ENCODE data around the gene SMIM26. TPM values are rescaled to one million over a fixed set of nuclear protein-coding genes. Genes with fewer than 3 reads are reported as not detected.

Gene SMIM26
- total and polyA plus RNA-seq, 2 of the 13 experiments (the other 11 are each of a cell fraction or from before 2014, with no cell fraction given) = 214 to 249 TPM

DNA sequence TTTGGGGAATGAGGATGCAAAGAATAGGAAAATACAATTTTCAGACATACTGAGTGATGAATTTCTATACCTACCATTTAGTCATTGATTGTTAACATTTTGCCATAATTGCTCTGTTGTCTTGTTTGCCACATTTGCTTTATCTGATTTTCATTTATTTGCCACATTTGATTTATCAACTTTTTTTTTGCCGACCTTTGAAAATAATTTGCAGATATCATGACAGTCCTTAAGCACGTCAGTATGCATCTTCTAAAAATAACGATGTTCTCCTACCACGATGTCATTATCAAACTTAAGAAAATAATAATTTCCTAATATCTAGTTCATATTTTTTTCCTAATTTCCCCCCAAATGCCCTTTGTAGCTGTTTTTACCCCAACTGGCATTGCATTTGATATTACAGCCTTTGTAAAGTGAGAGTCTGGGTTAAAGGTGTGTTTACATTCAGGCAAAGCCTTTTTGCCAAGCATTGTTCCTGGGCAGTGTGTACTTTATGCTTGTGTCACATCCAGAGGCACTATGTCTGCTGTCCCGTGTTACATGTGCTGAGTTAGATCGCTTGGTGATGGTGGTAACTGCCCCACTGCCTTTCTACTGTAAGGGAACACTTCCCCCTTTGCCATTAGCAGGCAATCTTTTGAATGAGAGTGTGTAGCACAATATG lies 33.1 kb upstream of the SMIM26 start (continued):
- TF ChIP-seq, protein P1, sequence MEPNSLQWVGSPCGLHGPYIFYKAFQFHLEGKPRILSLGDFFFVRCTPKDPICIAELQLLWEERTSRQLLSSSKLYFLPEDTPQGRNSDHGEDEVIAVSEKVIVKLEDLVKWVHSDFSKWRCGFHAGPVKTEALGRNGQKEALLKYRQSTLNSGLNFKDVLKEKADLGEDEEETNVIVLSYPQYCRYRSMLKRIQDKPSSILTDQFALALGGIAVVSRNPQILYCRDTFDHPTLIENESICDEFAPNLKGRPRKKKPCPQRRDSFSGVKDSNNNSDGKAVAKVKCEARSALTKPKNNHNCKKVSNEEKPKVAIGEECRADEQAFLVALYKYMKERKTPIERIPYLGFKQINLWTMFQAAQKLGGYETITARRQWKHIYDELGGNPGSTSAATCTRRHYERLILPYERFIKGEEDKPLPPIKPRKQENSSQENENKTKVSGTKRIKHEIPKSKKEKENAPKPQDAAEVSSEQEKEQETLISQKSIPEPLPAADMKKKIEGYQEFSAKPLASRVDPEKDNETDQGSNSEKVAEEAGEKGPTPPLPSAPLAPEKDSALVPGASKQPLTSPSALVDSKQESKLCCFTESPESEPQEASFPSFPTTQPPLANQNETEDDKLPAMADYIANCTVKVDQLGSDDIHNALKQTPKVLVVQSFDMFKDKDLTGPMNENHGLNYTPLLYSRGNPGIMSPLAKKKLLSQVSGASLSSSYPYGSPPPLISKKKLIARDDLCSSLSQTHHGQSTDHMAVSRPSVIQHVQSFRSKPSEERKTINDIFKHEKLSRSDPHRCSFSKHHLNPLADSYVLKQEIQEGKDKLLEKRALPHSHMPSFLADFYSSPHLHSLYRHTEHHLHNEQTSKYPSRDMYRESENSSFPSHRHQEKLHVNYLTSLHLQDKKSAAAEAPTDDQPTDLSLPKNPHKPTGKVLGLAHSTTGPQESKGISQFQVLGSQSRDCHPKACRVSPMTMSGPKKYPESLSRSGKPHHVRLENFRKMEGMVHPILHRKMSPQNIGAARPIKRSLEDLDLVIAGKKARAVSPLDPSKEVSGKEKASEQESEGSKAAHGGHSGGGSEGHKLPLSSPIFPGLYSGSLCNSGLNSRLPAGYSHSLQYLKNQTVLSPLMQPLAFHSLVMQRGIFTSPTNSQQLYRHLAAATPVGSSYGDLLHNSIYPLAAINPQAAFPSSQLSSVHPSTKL (CRISPR knock-in tag; IDR thresholded peaks at IDR 0.05) = peak; percentile 35; the same call in 1 of the 2 replicates
- TF ChIP-seq POLR2A (IDR thresholded peaks at IDR 0.05; ENCODE audit: insufficient read depth in 1 of 2, low read depth in 2 of 2, low read length in 2 of 2) = no peak

DNA sequence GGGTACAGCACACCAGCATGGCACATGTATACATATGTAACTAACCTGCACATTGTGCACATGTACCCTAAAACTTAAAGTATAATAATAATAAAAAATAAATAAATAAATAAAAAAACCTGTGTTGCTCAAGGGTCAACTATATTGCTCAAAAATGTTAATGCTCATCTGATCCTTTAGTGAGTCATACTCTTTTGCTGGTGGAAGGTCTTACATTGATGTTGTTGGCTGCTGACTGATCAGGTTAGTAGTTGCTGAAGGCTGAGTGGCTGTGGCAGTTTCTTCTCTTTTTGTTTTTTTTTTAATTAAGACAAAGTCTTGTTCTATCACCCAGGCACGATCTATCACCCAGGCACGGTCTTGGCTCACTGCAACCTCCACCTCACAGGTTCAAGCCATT lies 29.6 kb upstream of the SMIM26 start:
- ATAC-seq (no peak), DNase-seq (ENCODE audit: low spot score) (no peak), FAIRE-seq (no peak)
- 100% methylated on average over 2 of the region's 2 CpGs for WGBS (ENCODE audit: low lambda C conversion rate)
- H3K4me2 ChIP-seq (ENCODE audit: low read depth, low read length) = no peak overlapping the region
- H3K9me3 ChIP-seq (ENCODE audit: low read length) = no peaks in the 10 kb centered on the region
- no TSS peak for BruUV-seq (replicated peaks)
- H2AFZ ChIP-seq (ENCODE audit: low read length) = no peak overlapping the region
- in situ Hi-C loops (cut with HindIII; ENCODE audit: extremely low pct_ligation_motif_present, low pct_unique_long_range_greater_than_20kb) = no loop called here
- POLR2A ChIA-PET = interaction anchor here (1.0 kb wide), 1 partner anchor 48 kb away, joined by 4 read pairs; no protein-coding TSS in a partner anchor
- H3K79me2 ChIP-seq (ENCODE audit: insufficient read depth, low read length) = no peaks in the 10 kb centered on the region
- intact Hi-C loops (cut with micrococcal nuclease; ENCODE audit: unreplicated experiment) = no loop called here
- CTCF ChIA-PET (ENCODE audit: low intra/inter-chr PET ratio, low total read pairs) = no interaction called here
- TF ChIP-seq YEATS2 (CRISPR knock-in tag; IDR thresholded peaks at IDR 0.05; ENCODE audit: borderline replicate concordance) = no peak
- no peak for TF ChIP-seq PHF8 (CRISPR knock-in tag; IDR thresholded peaks at IDR 0.05)
- no peak for TF ChIP-seq ZNF224 (CRISPR knock-in tag; IDR thresholded peaks at IDR 0.05)
- TF ChIP-seq JDP2 (CRISPR knock-in tag; IDR thresholded peaks at IDR 0.05; ENCODE audit: borderline replicate concordance) = no peak
- TF ChIP-seq, protein P2, sequence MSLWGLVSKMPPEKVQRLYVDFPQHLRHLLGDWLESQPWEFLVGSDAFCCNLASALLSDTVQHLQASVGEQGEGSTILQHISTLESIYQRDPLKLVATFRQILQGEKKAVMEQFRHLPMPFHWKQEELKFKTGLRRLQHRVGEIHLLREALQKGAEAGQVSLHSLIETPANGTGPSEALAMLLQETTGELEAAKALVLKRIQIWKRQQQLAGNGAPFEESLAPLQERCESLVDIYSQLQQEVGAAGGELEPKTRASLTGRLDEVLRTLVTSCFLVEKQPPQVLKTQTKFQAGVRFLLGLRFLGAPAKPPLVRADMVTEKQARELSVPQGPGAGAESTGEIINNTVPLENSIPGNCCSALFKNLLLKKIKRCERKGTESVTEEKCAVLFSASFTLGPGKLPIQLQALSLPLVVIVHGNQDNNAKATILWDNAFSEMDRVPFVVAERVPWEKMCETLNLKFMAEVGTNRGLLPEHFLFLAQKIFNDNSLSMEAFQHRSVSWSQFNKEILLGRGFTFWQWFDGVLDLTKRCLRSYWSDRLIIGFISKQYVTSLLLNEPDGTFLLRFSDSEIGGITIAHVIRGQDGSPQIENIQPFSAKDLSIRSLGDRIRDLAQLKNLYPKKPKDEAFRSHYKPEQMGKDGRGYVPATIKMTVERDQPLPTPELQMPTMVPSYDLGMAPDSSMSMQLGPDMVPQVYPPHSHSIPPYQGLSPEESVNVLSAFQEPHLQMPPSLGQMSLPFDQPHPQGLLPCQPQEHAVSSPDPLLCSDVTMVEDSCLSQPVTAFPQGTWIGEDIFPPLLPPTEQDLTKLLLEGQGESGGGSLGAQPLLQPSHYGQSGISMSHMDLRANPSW (CRISPR knock-in tag; IDR thresholded peaks at IDR 0.05; ENCODE audit: borderline replicate concordance) = no peak
- TF ChIP-seq GTF3A (CRISPR knock-in tag; conservative IDR thresholded peaks at IDR 0.05) = no peak
- no peak for TF ChIP-seq ZNF296 (CRISPR knock-in tag; conservative IDR thresholded peaks at IDR 0.05)
- no peak for TF ChIP-seq CEBPB (IDR thresholded peaks at IDR 0.05; ENCODE audit: borderline replicate concordance, low read depth, low read length)
- TF ChIP-seq ZNF253 (CRISPR knock-in tag; IDR thresholded peaks at IDR 0.05; ENCODE audit: borderline replicate concordance) = no peak
- TF ChIP-seq, protein P3, sequence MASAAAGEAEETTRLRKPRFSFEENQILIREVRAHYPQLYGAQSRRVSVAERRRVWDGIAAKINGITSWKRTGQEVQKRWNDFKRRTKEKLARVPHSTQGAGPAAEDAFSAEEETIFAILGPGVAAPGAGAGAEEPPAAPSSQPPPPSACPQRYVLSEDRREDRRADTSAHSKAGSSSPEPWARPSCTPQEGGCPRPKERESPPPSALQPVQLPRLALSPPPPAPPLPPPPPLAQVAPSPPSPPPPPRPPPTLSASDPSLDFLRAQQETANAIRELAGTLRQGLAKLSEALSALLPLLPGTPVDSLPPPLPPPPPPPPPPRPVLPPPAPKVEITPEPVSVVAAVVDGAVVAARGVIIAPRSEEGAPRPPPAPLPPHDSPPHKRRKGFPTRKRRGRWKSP (CRISPR knock-in tag; IDR thresholded peaks at IDR 0.05) = no peak
- no peak for TF ChIP-seq PHF20 (CRISPR knock-in tag; IDR thresholded peaks at IDR 0.05)
- H3K27me3 ChIP-seq (ENCODE audit: control insufficient read depth in 1 of 2, insufficient read depth in 2 of 2, low read length in 2 of 2) = no peaks in the 10 kb centered on the region
- peaks cover 20% of the 10 kb centered on the region for H3K4me1 ChIP-seq (ENCODE audit: insufficient read depth, low read length)
- H3K9ac ChIP-seq (ENCODE audit: insufficient read depth, low read depth, low read length) = no peak overlapping the region
- H3K27ac ChIP-seq (ENCODE audit: extremely low read length, insufficient read depth, low read length) = no peak overlapping the region
- H3K4me3 ChIP-seq (replicated peaks in 1 of 3; ENCODE audit: insufficient read depth in 1 of 3, low read depth in 2 of 3, low read length in 3 of 3) = no peak overlapping the region
- H4K20me1 ChIP-seq (ENCODE audit: insufficient read depth, low read length) = no peaks in the 10 kb centered on the region
- peaks cover 26 to 67% of the 10 kb centered on the region in 2 experiments for H3K36me3 ChIP-seq (replicated peaks in 1 of 2; ENCODE audit: control insufficient read depth in 1 of 2, insufficient read depth in 2 of 2, low read length in 2 of 2)

Measured in HepG2 (cell line).